Keratinocyte (primary cell): ENCODE results near the gene OR52N1. TPM values are rescaled to one million over a fixed set of nuclear protein-coding genes. Genes with fewer than 3 reads are reported as not detected.

Experiments used
- DNase-seq: peaks from one replicate; pipeline ENCODE4 v3.0.0-alpha.2; 2011; ENCODE audit warnings: low read depth, missing footprints, low spot score
- FAIRE-seq: peaks from 2 replicates; lab custom pipeline; 2011; peaks lifted over from hg19 to GRCh38; lab: Jason Lieb, UNC
- H2AFZ ChIP-seq: 2 replicates; pipeline ENCODE4 v1.6.0; 2012; ENCODE audit warnings: low read length, control low read depth, inconsistent platforms; ENCODE audit not compliant: control insufficient read depth
- H3K27ac ChIP-seq: 2 replicates; pipeline ENCODE4 v1.5.1; 2011; ENCODE audit warnings: low read length; ENCODE audit not compliant: control insufficient read depth, insufficient read depth
- H3K27me3 ChIP-seq: 3 replicates; pipeline ENCODE4 v1.6.0; 2011; ENCODE audit warnings: low read length; ENCODE audit not compliant: control insufficient read depth, insufficient read depth; ENCODE audit errors: extremely low read depth
- H3K36me3 ChIP-seq, 2 experiments: 2 replicates in 1 of 2; 3 replicates in 1 of 2; pipeline ENCODE4 v1.5.1; 2011; ENCODE audit warnings: low read length in 2 of 2, mild to moderate bottlenecking in 1 of 2; ENCODE audit not compliant: control insufficient read depth in 2 of 2, insufficient read depth in 2 of 2; ENCODE audit errors: extremely low read depth in 1 of 2
- H3K4me1 ChIP-seq: 3 replicates; pipeline ENCODE4 v1.5.1; 2011; ENCODE audit warnings: low read length; ENCODE audit not compliant: control insufficient read depth, insufficient read depth; ENCODE audit errors: extremely low read depth
- H3K4me2 ChIP-seq: 3 replicates; pipeline ENCODE4 v1.6.0; 2011; ENCODE audit warnings: low read depth, low read length; ENCODE audit not compliant: control insufficient read depth, insufficient read depth; ENCODE audit errors: extremely low read depth
- H3K4me3 ChIP-seq, 3 experiments: fragments of 200-600 bp in 1 of 3; sonication (generic) in 1 of 3; 2 replicates in 2 of 3; 3 replicates in 1 of 3; pipeline ENCODE4 v1.5.1; 2011 to 2016; ENCODE audit warnings: low read length in 3 of 3, mild to moderate bottlenecking in 3 of 3, control low read depth in 2 of 3, inconsistent platforms in 1 of 3, low read depth in 1 of 3, mixed read lengths in 1 of 3, mixed run types in 1 of 3, moderate library complexity in 1 of 3; ENCODE audit not compliant: control insufficient read depth in 2 of 3, insufficient read depth in 2 of 3; ENCODE audit errors: extremely low read depth in 1 of 3
- H3K79me2 ChIP-seq: 2 replicates; pipeline ENCODE4 v1.6.0; 2012; ENCODE audit warnings: low read length; ENCODE audit not compliant: control insufficient read depth, insufficient read depth
- H3K9ac ChIP-seq: 3 replicates; pipeline ENCODE4 v1.6.0; 2011; ENCODE audit warnings: low read length; ENCODE audit not compliant: control insufficient read depth, insufficient read depth; ENCODE audit errors: extremely low read depth
- H3K9me1 ChIP-seq: 3 replicates; pipeline ENCODE4 v1.6.0; 2011; ENCODE audit warnings: low read length; ENCODE audit not compliant: control insufficient read depth, insufficient read depth; ENCODE audit errors: extremely low read depth
- H3K9me3 ChIP-seq: 2 replicates; pipeline ENCODE4 v1.5.1; 2012; ENCODE audit warnings: low read depth, low read length; ENCODE audit not compliant: control insufficient read depth
- H4K20me1 ChIP-seq: 3 replicates; pipeline ENCODE4 v1.6.0; 2011; ENCODE audit warnings: low read length; ENCODE audit not compliant: control insufficient read depth, insufficient read depth; ENCODE audit errors: extremely low read depth
- CTCF ChIP-seq, 3 experiments: IDR thresholded peaks in 1 of 3; conservative IDR thresholded peaks in 1 of 3; optimal IDR thresholded peaks in 1 of 3; 2 replicates in 2 of 3; 3 replicates in 1 of 3; pipeline versions ENCODE3 to v1.5.1; 2011; ENCODE audit warnings: low read length in 3 of 3, mild to moderate bottlenecking in 3 of 3, moderate library complexity in 2 of 3, control low read depth in 1 of 3, inconsistent platforms in 1 of 3; ENCODE audit not compliant: insufficient read depth in 2 of 3; ENCODE audit errors: extremely low read depth in 1 of 3
- EZH2 ChIP-seq: IDR thresholded peaks from one replicate; pipeline ENCODE4 v1.6.1; 2012; ENCODE audit warnings: inconsistent platforms, mild to moderate bottlenecking, low read length, moderate library complexity
- dilution Hi-C: fragments of 300-500 bp; cut with MboI; formaldehyde crosslinking; loops from one replicate; pipeline ENCODE4 v1.7.0; 2020; ENCODE audit warnings: low sequenced_read_pairs; ENCODE audit not compliant: extremely low pct_ligation_motif_present
- polyA plus RNA-seq, 5 experiments: library from polyadenylated mRNA; depleted of rRNA in 3 of 5; stranded (reverse) in 3 of 5; stranded (forward) in 1 of 5; unstranded in 1 of 5; fragments of >200 nt; gene quantifications; 1 replicate in 1 of 5; 2 replicates in 3 of 5; 3 replicates in 1 of 5; pipeline versions ENCODE4 v1.2.1 to v1.2.3, GENCODE V29; 2011 to 2012; ENCODE audit warnings: missing spikeins in 2 of 5, low read depth in 1 of 5, low replicate concordance in 1 of 5

OR52N1 gene
- polyA plus RNA-seq, 1 donor (not counting 4 experiments of a cell fraction or from before 2014, with no cell fraction given): not detected

DNA sequence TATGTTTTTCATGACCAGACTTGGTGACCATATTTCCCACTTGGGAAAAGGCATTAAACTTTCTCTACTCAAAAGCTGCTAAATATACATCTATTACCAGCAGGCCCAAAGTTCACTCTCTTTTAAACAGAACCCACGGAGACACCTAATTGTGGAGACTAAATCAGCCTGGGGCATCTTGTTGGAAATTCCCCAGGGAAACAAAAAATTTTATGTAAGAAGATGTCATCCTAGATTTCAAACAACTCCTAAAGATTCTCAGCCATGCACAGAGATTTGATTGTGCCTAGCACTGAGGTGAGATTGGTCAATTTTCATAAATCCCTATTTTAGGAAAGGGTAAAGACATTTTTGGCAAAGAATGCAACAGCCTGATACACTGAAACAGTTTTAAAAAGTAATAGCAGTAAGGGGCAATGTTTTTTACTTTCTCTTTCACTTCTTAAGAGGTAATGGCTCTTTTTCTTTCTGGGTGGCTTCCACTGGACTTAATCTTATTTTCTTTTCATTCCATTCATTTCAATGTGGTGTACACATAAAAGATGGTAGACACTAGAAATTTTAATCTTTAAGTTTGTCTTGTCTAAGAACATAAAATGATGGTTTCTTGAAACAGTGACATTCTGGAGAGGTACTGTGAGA is 27.3 kb upstream of the OR52N1 start:
- Histone ChIP-seq H3K4me2 (no peak overlapping the region), H3K9me3 (no peaks in the 10 kb centered on the region), H3K79me2 (no peaks in the 10 kb centered on the region), H2AFZ (no peak overlapping the region), H3K9me1 (no peaks in the 10 kb centered on the region), H4K20me1 (no peaks in the 10 kb centered on the region), H3K4me3 (no peak overlapping the region), H3K4me1 (no peaks in the 10 kb centered on the region), H3K27ac (no peak overlapping the region), H3K9ac (no peak overlapping the region), H3K36me3 (no peaks in the 10 kb centered on the region), H3K27me3 (no peaks in the 10 kb centered on the region)
- TF ChIP-seq CTCF (optimal IDR thresholded peaks at IDR 0.05 in 1 of 3, IDR thresholded peaks at IDR 0.05 in 1 of 3, conservative IDR thresholded peaks at IDR 0.05 in 1 of 3; ENCODE audit: extremely low read depth in 1 of 3, insufficient read depth in 2 of 3, low read length in 3 of 3) (no peak), EZH2 (no peak)
- dilution Hi-C loops: no loop called here
- DNase-seq (no peak), FAIRE-seq (no peak)

DNA sequence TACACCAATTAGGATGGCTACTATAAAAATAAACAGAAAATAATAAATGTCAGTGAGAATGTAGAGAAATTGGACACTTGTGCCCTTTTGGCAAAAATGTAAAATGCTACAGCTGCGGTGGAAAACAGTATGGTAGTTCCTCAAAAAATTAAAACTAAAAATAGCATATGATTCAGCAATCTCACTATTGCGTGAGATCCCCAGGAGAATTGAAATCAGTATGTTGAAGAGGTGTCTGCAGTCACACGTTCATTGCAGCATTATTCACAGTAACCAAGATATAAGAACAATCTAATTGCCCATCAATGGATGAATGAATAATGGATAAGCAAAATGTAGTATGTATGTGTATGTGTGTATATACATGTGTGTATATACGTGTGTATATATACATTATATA is 24.5 kb upstream of the OR52N1 start:
- Histone ChIP-seq H3K27me3 (no peaks in the 10 kb centered on the region), H3K4me1 (no peaks in the 10 kb centered on the region), H4K20me1 (no peaks in the 10 kb centered on the region), H3K4me2 (no peak overlapping the region), H3K9me1 (no peaks in the 10 kb centered on the region), H3K27ac (no peak overlapping the region), H3K79me2 (no peaks in the 10 kb centered on the region), H3K9me3 (no peaks in the 10 kb centered on the region), H3K9ac (no peak overlapping the region), H3K4me3 (no peak overlapping the region), H3K36me3 (no peaks in the 10 kb centered on the region), H2AFZ (no peak overlapping the region)
- dilution Hi-C loops: no loop called here
- TF ChIP-seq CTCF (optimal IDR thresholded peaks at IDR 0.05 in 1 of 3, IDR thresholded peaks at IDR 0.05 in 1 of 3, conservative IDR thresholded peaks at IDR 0.05 in 1 of 3; ENCODE audit: extremely low read depth in 1 of 3, insufficient read depth in 2 of 3, low read length in 3 of 3) (no peak), EZH2 (no peak)
- DNase-seq (no peak), FAIRE-seq (no peak)
